K562 (cell line): ENCODE data around the gene CUL5. TPM values are rescaled to one million over a fixed set of nuclear protein-coding genes. Genes with fewer than 3 reads are reported as not detected.
A peak's percentile ranks its signal among the peaks of the same experiment; 100 is the strongest.

Experiments used
- EP400 ChIP-seq: fragments of 450-650 bp; IDR thresholded peaks from 2 replicates; pipeline ENCODE4 v1.6.1; 2017; ENCODE audit warnings: antibody characterized with exemption, mild to moderate bottlenecking, moderate library complexity
- GABPB2 ChIP-seq: fragments of 250-450 bp; sonication (Bioruptor Pico); conservative IDR thresholded peaks from 2 replicates; pipeline ENCODE4 v1.5.1; 2021; ENCODE audit warnings: mild to moderate bottlenecking
- PML ChIP-seq: IDR thresholded peaks from 2 replicates; pipeline ENCODE4 v1.6.1; 2012; ENCODE audit warnings: low read length, inconsistent platforms
- REST ChIP-seq, 2 experiments: fragments of 450-650 bp; formaldehyde crosslinking in 1 of 2; IDR thresholded peaks; 2 replicates each; pipeline versions ENCODE4 v1.4.0 to v1.6.1; 2014 to 2020; ENCODE audit warnings: mild to moderate bottlenecking in 2 of 2, borderline replicate concordance in 1 of 2, low read depth in 1 of 2
- WHSC1 ChIP-seq: IDR thresholded peaks from one replicate; pipeline ENCODE4 v1.6.1; 2012; ENCODE audit warnings: low read length, control low read depth, inconsistent platforms
- ZNF184 ChIP-seq: sonication (generic); formaldehyde crosslinking; IDR thresholded peaks from 2 replicates; pipeline ENCODE4 v1.5.0; 2020; ENCODE audit warnings: missing genetic modification reagents
- ZNF445 ChIP-seq: fragments of 250-450 bp; sonication (Bioruptor Pico); IDR thresholded peaks from 2 replicates; pipeline ENCODE4 v1.4.0; 2020; ENCODE audit warnings: low read depth, mild to moderate bottlenecking, moderate library complexity
- polyA plus RNA-seq, 8 experiments: library from polyadenylated mRNA; depleted of rRNA in 4 of 8; stranded (reverse) in 5 of 8; unstranded in 3 of 8; fragments of >200 nt; fragmentation: Nextera tagmentation in 2 of 8; fragmentation: Illumina TruSeq in 1 of 8; extraction: Ambion mirVana in 2 of 8; extraction: Trizol in 1 of 8; gene quantifications; 2 replicates each; pipeline versions ENCODE4 v1.2.1 to v1.2.3, GENCODE V29; 2011 to 2014; ENCODE audit warnings: inconsistent platforms in 1 of 8, missing spikeins in 1 of 8
- total RNA-seq, 7 experiments: library from RNA; depleted of rRNA in 6 of 7; stranded (reverse); fragments of >200 nt in 6 of 7; fragmentation: Illumina TruSeq in 2 of 7; extraction: Trizol in 2 of 7; gene quantifications; 2 replicates each; pipeline versions ENCODE4 v1.2.1 to v1.2.3, GENCODE V29; 2011 to 2021; ENCODE audit warnings: low replicate concordance in 1 of 7
- TF ChIP-seq, protein P1 (sequence below): fragments of 150-350 bp; IDR thresholded peaks from 2 replicates; pipeline ENCODE4 v1.6.1; 2014; ENCODE audit warnings: low read depth, mild to moderate bottlenecking, low read length, borderline replicate concordance
- TF ChIP-seq, protein P2 (sequence below): IDR thresholded peaks from 2 replicates; pipeline ENCODE4 v1.6.1; 2014; ENCODE audit warnings: antibody characterized with exemption

CUL5 gene
- total and polyA plus RNA-seq, 9 of the 15 experiments (the other 6 are each of a cell fraction or from before 2014, with no cell fraction given): 14.3 to 45.9 (median 23.0) TPM

- TF ChIP-seq REST (IDR thresholded peaks at IDR 0.05; ENCODE audit: borderline replicate concordance) (peak; percentile 41; the same call in 1 of the 2 replicates), REST (CRISPR knock-in tag; IDR thresholded peaks at IDR 0.05; ENCODE audit: low read depth) (no peak), PML (no peak), ZNF184 (no peak), GABPB2 (CRISPR knock-in tag) (no peak), EP400 (peak; percentile 17; the same call in 1 of the 2 replicates), WHSC1 (no peak), ZNF445 (CRISPR knock-in tag) (no peak)
- TF ChIP-seq, protein P1, sequence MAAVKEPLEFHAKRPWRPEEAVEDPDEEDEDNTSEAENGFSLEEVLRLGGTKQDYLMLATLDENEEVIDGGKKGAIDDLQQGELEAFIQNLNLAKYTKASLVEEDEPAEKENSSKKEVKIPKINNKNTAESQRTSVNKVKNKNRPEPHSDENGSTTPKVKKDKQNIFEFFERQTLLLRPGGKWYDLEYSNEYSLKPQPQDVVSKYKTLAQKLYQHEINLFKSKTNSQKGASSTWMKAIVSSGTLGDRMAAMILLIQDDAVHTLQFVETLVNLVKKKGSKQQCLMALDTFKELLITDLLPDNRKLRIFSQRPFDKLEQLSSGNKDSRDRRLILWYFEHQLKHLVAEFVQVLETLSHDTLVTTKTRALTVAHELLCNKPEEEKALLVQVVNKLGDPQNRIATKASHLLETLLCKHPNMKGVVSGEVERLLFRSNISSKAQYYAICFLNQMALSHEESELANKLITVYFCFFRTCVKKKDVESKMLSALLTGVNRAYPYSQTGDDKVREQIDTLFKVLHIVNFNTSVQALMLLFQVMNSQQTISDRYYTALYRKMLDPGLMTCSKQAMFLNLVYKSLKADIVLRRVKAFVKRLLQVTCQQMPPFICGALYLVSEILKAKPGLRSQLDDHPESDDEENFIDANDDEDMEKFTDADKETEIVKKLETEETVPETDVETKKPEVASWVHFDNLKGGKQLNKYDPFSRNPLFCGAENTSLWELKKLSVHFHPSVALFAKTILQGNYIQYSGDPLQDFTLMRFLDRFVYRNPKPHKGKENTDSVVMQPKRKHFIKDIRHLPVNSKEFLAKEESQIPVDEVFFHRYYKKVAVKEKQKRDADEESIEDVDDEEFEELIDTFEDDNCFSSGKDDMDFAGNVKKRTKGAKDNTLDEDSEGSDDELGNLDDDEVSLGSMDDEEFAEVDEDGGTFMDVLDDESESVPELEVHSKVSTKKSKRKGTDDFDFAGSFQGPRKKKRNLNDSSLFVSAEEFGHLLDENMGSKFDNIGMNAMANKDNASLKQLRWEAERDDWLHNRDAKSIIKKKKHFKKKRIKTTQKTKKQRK: no peak
- TF ChIP-seq, protein P2, sequence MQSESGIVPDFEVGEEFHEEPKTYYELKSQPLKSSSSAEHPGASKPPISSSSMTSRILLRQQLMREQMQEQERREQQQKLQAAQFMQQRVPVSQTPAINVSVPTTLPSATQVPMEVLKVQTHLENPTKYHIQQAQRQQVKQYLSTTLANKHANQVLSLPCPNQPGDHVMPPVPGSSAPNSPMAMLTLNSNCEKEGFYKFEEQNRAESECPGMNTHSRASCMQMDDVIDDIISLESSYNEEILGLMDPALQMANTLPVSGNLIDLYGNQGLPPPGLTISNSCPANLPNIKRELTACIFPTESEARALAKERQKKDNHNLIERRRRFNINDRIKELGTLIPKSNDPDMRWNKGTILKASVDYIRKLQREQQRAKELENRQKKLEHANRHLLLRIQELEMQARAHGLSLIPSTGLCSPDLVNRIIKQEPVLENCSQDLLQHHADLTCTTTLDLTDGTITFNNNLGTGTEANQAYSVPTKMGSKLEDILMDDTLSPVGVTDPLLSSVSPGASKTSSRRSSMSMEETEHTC: no peak
Observed at GRCh38 chr11:108027057-108027456, 18.4 kb downstream of the CUL5 start (continued).
